Measurements from ENCODE around the gene BEND3. TPM values are rescaled to one million over a fixed set of nuclear protein-coding genes. Genes with fewer than 3 reads are reported as not detected.

BEND3 gene
- total and polyA plus RNA-seq, 8 donors = 0.58 to 10.4 (median 2.5) TPM

GRCh38 chr6:107069631-107070548 lies 45.4 kb downstream of the BEND3 start:
- no peak for TF ChIP-seq POLR2A (IDR thresholded peaks at IDR 0.05)
- TF ChIP-seq EP300 (IDR thresholded peaks at IDR 0.05) = no peak
- no peak for TF ChIP-seq CTCF (IDR thresholded peaks at IDR 0.05)
- no peak for TF ChIP-seq POLR2AphosphoS5 (IDR thresholded peaks at IDR 0.05)
- H3K27ac ChIP-seq = no peak overlapping the region
- H3K4me1 ChIP-seq = peaks cover 16 to 55% (median 20%) of the 10 kb centered on the region in 4 donors
- WGBS, 5 donors = 95 to 97% (median 96%) methylated on average over 31 to 53 of the region's 53 CpGs
- intact Hi-C loops (cut with DNase I; ENCODE audit: low total_unique reads) = no loop called here
- H3K36me3 ChIP-seq = peaks cover 0 to 30% (median 22%) of the 10 kb centered on the region in 4 donors
- H3K4me3 ChIP-seq = no peak overlapping the region
- no peaks in the 10 kb centered on the region for H3K27me3 ChIP-seq
- H3K9me3 ChIP-seq = no peaks in the 10 kb centered on the region
- no peak for DNase-seq

GRCh38 chr6:107068691-107069630 lies 46.4 kb downstream of the BEND3 start:
- no peak overlapping the region for H3K4me3 ChIP-seq
- H3K27me3 ChIP-seq = no peaks in the 10 kb centered on the region
- H3K4me1 ChIP-seq = peaks cover 18 to 53% (median 22%) of the 10 kb centered on the region in 4 donors
- no peak for DNase-seq
- H3K27ac ChIP-seq = no peak overlapping the region
- intact Hi-C loops (cut with DNase I; ENCODE audit: low total_unique reads) = no loop called here
- TF ChIP-seq EP300 (IDR thresholded peaks at IDR 0.05) (no peak), POLR2A (IDR thresholded peaks at IDR 0.05) (no peak), CTCF (IDR thresholded peaks at IDR 0.05) (no peak), POLR2AphosphoS5 (IDR thresholded peaks at IDR 0.05) (no peak)
- no peaks in the 10 kb centered on the region for H3K9me3 ChIP-seq
- 95 to 97% (median 97%) methylated on average over 61 to 69 of the region's 69 CpGs for WGBS, 5 donors
- H3K36me3 ChIP-seq = peaks cover 0 to 30% (median 22%) of the 10 kb centered on the region in 4 donors

- no peak for TF ChIP-seq POLR2AphosphoS5 (IDR thresholded peaks at IDR 0.05)
- no peak for TF ChIP-seq CTCF (IDR thresholded peaks at IDR 0.05)
- no peak for TF ChIP-seq POLR2A (IDR thresholded peaks at IDR 0.05)
- TF ChIP-seq EP300 (IDR thresholded peaks at IDR 0.05) = no peak
- peak in 1 of 2 donors; percentile 67 for DNase-seq
- Histone ChIP-seq H3K27me3 (no peaks in the 10 kb centered on the region), H3K27ac (peak overlapping the region; percentile 44 to 83 (median 62)), H3K9me3 (no peaks in the 10 kb centered on the region), H3K36me3 (peaks cover 0 to 30% (median 22%) of the 10 kb centered on the region in 4 donors), H3K4me3 (no peak overlapping the region), H3K4me1 (peaks cover 14 to 47% (median 14%) of the 10 kb centered on the region in 4 donors)
- 41 to 65% (median 52%) methylated on average over 9 of the region's 9 CpGs for WGBS, 5 donors
- intact Hi-C loops (cut with DNase I; ENCODE audit: low total_unique reads) = no loop called here
Observed at GRCh38 chr6:107066697-107067659, 48.3 kb downstream of the BEND3 start.

Data from stomach (tissue), 9 donors.